Measurements from ENCODE around the gene DPCD.

DNA sequence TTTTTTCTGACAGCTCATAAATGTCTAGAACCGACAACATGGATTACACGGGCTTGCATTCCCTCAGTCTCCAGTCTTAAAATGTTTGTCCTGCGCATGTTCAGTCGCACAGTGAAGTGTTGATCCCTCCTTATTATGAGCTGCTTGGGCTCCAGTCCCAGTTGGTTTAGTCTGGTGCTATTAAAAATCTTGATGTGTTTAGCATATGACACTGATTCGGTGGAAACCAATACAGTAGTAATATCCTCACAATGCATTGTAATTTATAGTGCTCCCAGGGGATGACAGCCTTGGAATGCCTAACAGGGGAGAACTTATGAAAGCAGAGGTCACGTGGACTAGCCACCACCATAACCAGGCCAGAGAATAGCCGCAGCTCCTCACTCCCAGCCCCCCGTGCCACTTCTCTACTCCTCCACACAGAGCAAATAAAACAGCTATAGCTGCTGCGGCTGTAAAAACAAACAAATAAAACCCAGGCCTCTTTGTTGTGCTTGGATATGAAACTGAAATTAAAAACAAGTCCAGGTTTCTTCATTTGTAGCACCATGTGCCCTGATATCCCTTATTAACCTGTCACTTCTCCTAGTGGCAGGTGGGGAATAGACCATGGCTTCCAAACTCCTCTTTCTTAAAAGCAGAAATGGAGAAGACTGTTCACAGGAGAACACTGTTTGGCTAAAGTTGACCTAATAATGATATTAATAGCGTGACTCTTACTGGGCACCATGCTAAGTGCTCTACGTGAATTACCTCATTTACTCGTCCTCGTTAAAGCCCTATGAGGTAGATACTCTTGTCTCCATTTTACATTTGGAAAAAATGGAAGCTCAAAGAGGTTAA, 7.7 kb downstream of the DPCD start:
- TF ChIP-seq EZH2 (IDR thresholded peaks at IDR 0.05) (no peak), POLR2AphosphoS5 (IDR thresholded peaks at IDR 0.05; ENCODE audit: borderline replicate concordance, low read depth, low read length) (no peak)

Measured in SK-N-MC (cell line).